Hepatocyte (in vitro differentiated cells): ENCODE measurements around the gene TRPM1. TPM values are rescaled to one million over a fixed set of nuclear protein-coding genes. Genes with fewer than 3 reads are reported as not detected.
A peak's percentile ranks its signal among the peaks of the same experiment; 100 is the strongest.

ENCODE experiments used
- DNase-seq: peaks from one replicate; pipeline ENCODE4 v3.0.0-alpha.2; 2016; ENCODE audit warnings: low spot score
- H2AFZ ChIP-seq: fragments of 200-600 bp; sonication (generic); 2 replicates; pipeline ENCODE4 v1.6.0; 2016; ENCODE audit warnings: antibody characterized with exemption, mild to moderate bottlenecking
- H3K27ac ChIP-seq: fragments of 200-600 bp; sonication (generic); 2 replicates; pipeline ENCODE4 v1.5.1; 2016; ENCODE audit warnings: mild to moderate bottlenecking
- H3K27me3 ChIP-seq: fragments of 200-600 bp; sonication (generic); 2 replicates; pipeline ENCODE4 v1.6.1; 2016
- H3K36me3 ChIP-seq: fragments of 200-600 bp; sonication (generic); replicated peaks from 2 replicates; pipeline ENCODE4 v1.5.1; 2016; ENCODE audit warnings: low read depth; ENCODE audit not compliant: insufficient read depth
- H3K4me1 ChIP-seq: fragments of 200-600 bp; sonication (generic); 2 replicates; pipeline ENCODE4 v1.5.1; 2016; ENCODE audit warnings: mild to moderate bottlenecking, moderate library complexity; ENCODE audit not compliant: insufficient read depth
- H3K4me2 ChIP-seq: fragments of 200-600 bp; sonication (generic); 2 replicates; pipeline ENCODE4 v1.6.0; 2016
- H3K4me3 ChIP-seq: fragments of 200-600 bp; sonication (generic); 2 replicates; pipeline ENCODE4 v1.5.1; 2016; ENCODE audit warnings: mild to moderate bottlenecking
- H3K79me2 ChIP-seq: fragments of 200-600 bp; sonication (generic); 2 replicates; pipeline ENCODE4 v1.6.0; 2017; ENCODE audit warnings: mild to moderate bottlenecking
- H3K9me2 ChIP-seq: fragments of 200-600 bp; sonication (generic); replicated peaks from 2 replicates; pipeline ENCODE4 v1.6.0; 2017; ENCODE audit warnings: mild to moderate bottlenecking; ENCODE audit not compliant: insufficient read depth
- H3K9me3 ChIP-seq: fragments of 200-600 bp; sonication (generic); 2 replicates; pipeline ENCODE4 v1.5.1; 2016; ENCODE audit warnings: low read depth, mild to moderate bottlenecking
- H4K20me1 ChIP-seq: fragments of 200-600 bp; sonication (generic); 2 replicates; pipeline ENCODE4 v1.6.0; 2016; ENCODE audit warnings: mild to moderate bottlenecking; ENCODE audit not compliant: insufficient read depth, poor library complexity, severe bottlenecking
- CTCF ChIP-seq: fragments of 200-600 bp; sonication (generic); IDR thresholded peaks from 2 replicates; pipeline ENCODE4 v1.5.1; 2016; ENCODE audit warnings: antibody characterized with exemption, mild to moderate bottlenecking; ENCODE audit not compliant: poor library complexity
- EZH2 ChIP-seq: fragments of 200-600 bp; sonication (generic); IDR thresholded peaks from 2 replicates; pipeline ENCODE4 v1.6.1; 2016; ENCODE audit warnings: antibody characterized with exemption, mild to moderate bottlenecking, borderline replicate concordance
- EZH2phosphoT487 ChIP-seq: fragments of 200-600 bp; sonication (generic); IDR thresholded peaks from one replicate; pipeline ENCODE4 v1.6.1; 2018; ENCODE audit warnings: antibody characterized with exemption, mild to moderate bottlenecking, low read depth, moderate library complexity; ENCODE audit not compliant: unreplicated experiment, severe bottlenecking
- WGBS: methylation state at CpG from one replicate; pipeline ENCODE4 v1.1.6; 2016; ENCODE audit warnings: low lambda C conversion rate; ENCODE audit errors: missing lambda C conversion rate; 5-methylcytosine and 5-hydroxymethylcytosine counted together
- polyA plus RNA-seq: library from polyadenylated mRNA; unstranded; fragments of >200 nt; fragmentation: Nextera tagmentation; extraction: Ambion mirVana; gene quantifications from 2 replicates; pipeline ENCODE4 v1.2.1, GENCODE V29; 2016
- total RNA-seq: library from RNA; depleted of rRNA; stranded (reverse); fragments of >200 nt; gene quantifications from 2 replicates; pipeline ENCODE4 v1.2.3, GENCODE V29; 2014

The TRPM1 gene
- total and polyA plus RNA-seq, 2 experiments from 2014 or later: not detected

- peak; percentile 12 for DNase-seq
- WGBS: 87% methylated on average over 6 of the region's 6 CpGs
- H3K27ac ChIP-seq: no peak overlapping the region
- H3K9me3 ChIP-seq: no peaks in the 10 kb centered on the region
- H2AFZ ChIP-seq: no peak overlapping the region
- no peak overlapping the region for H3K4me3 ChIP-seq
- no peaks in the 10 kb centered on the region for H3K79me2 ChIP-seq
- H3K4me2 ChIP-seq: no peak overlapping the region
- no peaks in the 10 kb centered on the region for H3K4me1 ChIP-seq
- no peaks in the 10 kb centered on the region for H3K27me3 ChIP-seq
- peaks cover 5% of the 10 kb centered on the region for H3K36me3 ChIP-seq
- H3K9me2 ChIP-seq: no peaks in the 10 kb centered on the region
- H4K20me1 ChIP-seq: no peaks in the 10 kb centered on the region
- TF ChIP-seq EZH2phosphoT487 (no peak), CTCF (no peak), EZH2 (no peak)
Observed at GRCh38 chr15:30956216-30957124, 145.1 kb downstream of the TRPM1 start.

GRCh38 chr15:30954674-30955073, 146.9 kb downstream of the TRPM1 start:
- TF ChIP-seq EZH2phosphoT487: no peak
- TF ChIP-seq CTCF: no peak
- TF ChIP-seq EZH2: no peak
- Histone ChIP-seq H2AFZ (no peak overlapping the region), H4K20me1 (no peaks in the 10 kb centered on the region), H3K9me3 (no peaks in the 10 kb centered on the region), H3K4me2 (no peak overlapping the region), H3K79me2 (no peaks in the 10 kb centered on the region), H3K4me1 (no peaks in the 10 kb centered on the region), H3K27me3 (no peaks in the 10 kb centered on the region), H3K36me3 (peaks cover 5% of the 10 kb centered on the region), H3K27ac (no peak overlapping the region), H3K4me3 (no peak overlapping the region), H3K9me2 (no peaks in the 10 kb centered on the region)
- 86% methylated on average over 1 of the region's 1 CpG for WGBS
- DNase-seq: no peak

- 85% methylated on average over 7 of the region's 7 CpGs for WGBS
- Histone ChIP-seq H3K27me3 (no peaks in the 10 kb centered on the region), H3K4me1 (no peaks in the 10 kb centered on the region), H3K4me2 (no peak overlapping the region), H3K79me2 (no peaks in the 10 kb centered on the region), H3K27ac (no peak overlapping the region), H2AFZ (no peak overlapping the region), H4K20me1 (no peaks in the 10 kb centered on the region), H3K36me3 (peaks cover 5% of the 10 kb centered on the region), H3K9me2 (no peaks in the 10 kb centered on the region), H3K9me3 (no peaks in the 10 kb centered on the region), H3K4me3 (no peak overlapping the region)
- TF ChIP-seq CTCF (no peak), EZH2phosphoT487 (no peak), EZH2 (no peak)
- peak; percentile 18 for DNase-seq
Observed at GRCh38 chr15:30953731-30954378, 147.7 kb downstream of the TRPM1 start.
